Left renal pelvis (tissue), 4 donors: Measurements from ENCODE around the gene TSKS. TPM values are rescaled to one million over a fixed set of nuclear protein-coding genes. Genes with fewer than 3 reads are reported as not detected.
"Not testable (repeated sequence)": the region's sequence is repeated elsewhere in the genome, so short reads cannot be mapped to it uniquely, and the experiment has no call there.

Source experiments
- DNase-seq, 4 donors: peaks; one replicate each; pipeline ENCODE4 v3.0.0-alpha.2; 2013; ENCODE audit warnings: low read depth in 4 of 4, low spot score in 3 of 4
- polyA plus RNA-seq, 4 donors: library from polyadenylated mRNA; unstranded; fragments of 120-200 nt; gene quantifications; one replicate each; pipeline ENCODE4 v1.2.1, GENCODE V29; 2013; ENCODE audit not compliant: insufficient read length in 4 of 4

The TSKS gene
- polyA plus RNA-seq, 4 donors = 0.08 to 0.48 (median 0.09) TPM; not detected in 1

- peak in 1 of 4 donors; percentile 24 for DNase-seq
Observed at GRCh38 chr19:49727217-49728030, 35.7 kb downstream of the TSKS start.

- not testable (repeated sequence) for DNase-seq
Observed at GRCh38 chr19:49719420-49719819, 43.7 kb downstream of the TSKS start.

GRCh38 chr19:49718991-49719390, 44.1 kb downstream of the TSKS start:
- DNase-seq = no peak

GRCh38 chr19:49718511-49718910, 44.6 kb downstream of the TSKS start:
- no peak for DNase-seq

GRCh38 chr19:49716154-49716553, 47.0 kb downstream of the TSKS start:
- no peak for DNase-seq

- no peak for DNase-seq
Observed at GRCh38 chr19:49713236-49713845, 49.8 kb downstream of the TSKS start.

- no peak for DNase-seq
Observed at GRCh38 chr19:49712397-49712859, 50.7 kb downstream of the TSKS start.

- no peak for DNase-seq
Observed at GRCh38 chr19:49710372-49710951, 52.6 kb downstream of the TSKS start.

- no peak for DNase-seq
Observed at GRCh38 chr19:49705919-49706318, 57.2 kb downstream of the TSKS start.

GRCh38 chr19:49704888-49705642, 58.0 kb downstream of the TSKS start:
- no peak for DNase-seq

- no peak for DNase-seq
Observed at GRCh38 chr19:49701271-49701786, 61.8 kb downstream of the TSKS start.

- DNase-seq = no peak
Observed at GRCh38 chr19:49700563-49700962, 62.5 kb downstream of the TSKS start.

- DNase-seq = no peak
Observed at GRCh38 chr19:49699364-49699763, 63.7 kb downstream of the TSKS start.

GRCh38 chr19:49696865-49697264, 66.2 kb downstream of the TSKS start:
- no peak for DNase-seq

GRCh38 chr19:49696115-49696514, 67.0 kb downstream of the TSKS start:
- DNase-seq = no peak

- DNase-seq = no peak
Observed at GRCh38 chr19:49692147-49692506, 71.0 kb downstream of the TSKS start.

- DNase-seq = peak in 1 of 4 donors; percentile 46
Observed at GRCh38 chr19:49691243-49692146, 71.6 kb downstream of the TSKS start.

- DNase-seq = peak in 1 of 4 donors; percentile 38
Observed at GRCh38 chr19:49690656-49691242, 72.4 kb downstream of the TSKS start, which contains the start of gene CPT1C. Gene CPT1C, plus strand, starts transcription at chr19:49691116. Its CDS starts 1,137 bp downstream, at chr19:49692253.

GRCh38 chr19:49690079-49690655, 72.9 kb downstream of the TSKS start:
- DNase-seq = no peak
